Endodermal cell (in vitro differentiated cells): ENCODE results near the gene TSPAN9. TPM values are rescaled to one million over a fixed set of nuclear protein-coding genes. Genes with fewer than 3 reads are reported as not detected.

Experiments used
- DNase-seq: peaks from one replicate; pipeline ENCODE4 v3.0.0-alpha.2; 2017
- H3K27ac ChIP-seq: 2 replicates; pipeline ENCODE4 v1.5.1; 2013; ENCODE audit warnings: mild to moderate bottlenecking, low read depth, low read length, moderate library complexity
- H3K27me3 ChIP-seq: 2 replicates; pipeline ENCODE4 v1.6.1; 2013; ENCODE audit warnings: mild to moderate bottlenecking, low read length, moderate library complexity; ENCODE audit not compliant: insufficient read depth, control insufficient read depth, poor library complexity, severe bottlenecking
- H3K36me3 ChIP-seq: 2 replicates; pipeline ENCODE4 v1.7.0; 2013; ENCODE audit warnings: mild to moderate bottlenecking, low read length, moderate library complexity; ENCODE audit not compliant: control insufficient read depth, insufficient read depth
- H3K4me1 ChIP-seq: one replicate; pipeline ENCODE4 v1.7.0; 2013; ENCODE audit warnings: low read length; ENCODE audit not compliant: control insufficient read depth, insufficient read depth
- H3K4me3 ChIP-seq: 2 replicates; pipeline ENCODE4 v1.5.1; 2013; ENCODE audit warnings: mild to moderate bottlenecking, low read length, moderate library complexity
- H3K9ac ChIP-seq: 2 replicates; pipeline ENCODE4 v1.6.1; 2013; ENCODE audit warnings: mild to moderate bottlenecking, low read length, moderate library complexity; ENCODE audit not compliant: poor library complexity, severe bottlenecking; ENCODE audit errors: extremely low read depth
- H3K9me3 ChIP-seq: 2 replicates; pipeline ENCODE4 v1.6.1; 2013; ENCODE audit warnings: mild to moderate bottlenecking, low read length, moderate library complexity; ENCODE audit not compliant: control insufficient read depth
- H3K27ac Mint-ChIP-seq: 2 replicates; pipeline ENCODE4 v1.8.0; 2020; ENCODE audit warnings: mixed read lengths
- H3K27me3 Mint-ChIP-seq: 2 replicates; pipeline ENCODE4 v1.8.0; 2021; ENCODE audit warnings: mild to moderate bottlenecking, mixed read lengths; ENCODE audit not compliant: insufficient read depth
- H3K36me3 Mint-ChIP-seq: 2 replicates; pipeline ENCODE4 v1.8.0; 2020; ENCODE audit warnings: low read depth, mixed read lengths
- H3K4me1 Mint-ChIP-seq: 2 replicates; pipeline ENCODE4 v1.8.0; 2020; ENCODE audit warnings: mixed read lengths
- H3K4me3 Mint-ChIP-seq: 2 replicates; pipeline ENCODE4 v1.8.0; 2020; ENCODE audit warnings: mild to moderate bottlenecking, moderate library complexity, mixed read lengths
- H3K9me3 Mint-ChIP-seq: 2 replicates; pipeline ENCODE4 v1.8.0; 2020; ENCODE audit warnings: mild to moderate bottlenecking, mixed read lengths
- WGBS, 2 experiments: methylation state at CpG; one replicate each; pipeline versions ENCODE4 v1.1.5 to v1.1.7; 2013; ENCODE audit warnings: missing lambda C conversion rate in 2 of 2, mixed read lengths in 1 of 2; ENCODE audit not compliant: insufficient coverage in 1 of 2, insufficient read length in 1 of 2; 5-methylcytosine and 5-hydroxymethylcytosine counted together
- total RNA-seq, 2 donors: library from RNA; stranded (reverse); fragmentation: NEBNext Ultra II Directional in 1 of 2; extraction: Animal tissue kit (Norgen Biotek cat#: 25700) in 1 of 2; gene quantifications; 2 replicates in 1 of 2; 3 replicates in 1 of 2; pipeline ENCODE4 v1.2.1, GENCODE V29; 2021
- TF ChIP-seq, protein P1 (sequence below): fragments of 200-600 bp; sonication (generic); conservative IDR thresholded peaks from 2 replicates; pipeline ENCODE4 v1.5.0; 2021; ENCODE audit warnings: antibody characterized with exemption, mild to moderate bottlenecking

TSPAN9 gene
- total RNA-seq, 2 donors from 2014 or later: 31.9 to 80.8 TPM

DNA sequence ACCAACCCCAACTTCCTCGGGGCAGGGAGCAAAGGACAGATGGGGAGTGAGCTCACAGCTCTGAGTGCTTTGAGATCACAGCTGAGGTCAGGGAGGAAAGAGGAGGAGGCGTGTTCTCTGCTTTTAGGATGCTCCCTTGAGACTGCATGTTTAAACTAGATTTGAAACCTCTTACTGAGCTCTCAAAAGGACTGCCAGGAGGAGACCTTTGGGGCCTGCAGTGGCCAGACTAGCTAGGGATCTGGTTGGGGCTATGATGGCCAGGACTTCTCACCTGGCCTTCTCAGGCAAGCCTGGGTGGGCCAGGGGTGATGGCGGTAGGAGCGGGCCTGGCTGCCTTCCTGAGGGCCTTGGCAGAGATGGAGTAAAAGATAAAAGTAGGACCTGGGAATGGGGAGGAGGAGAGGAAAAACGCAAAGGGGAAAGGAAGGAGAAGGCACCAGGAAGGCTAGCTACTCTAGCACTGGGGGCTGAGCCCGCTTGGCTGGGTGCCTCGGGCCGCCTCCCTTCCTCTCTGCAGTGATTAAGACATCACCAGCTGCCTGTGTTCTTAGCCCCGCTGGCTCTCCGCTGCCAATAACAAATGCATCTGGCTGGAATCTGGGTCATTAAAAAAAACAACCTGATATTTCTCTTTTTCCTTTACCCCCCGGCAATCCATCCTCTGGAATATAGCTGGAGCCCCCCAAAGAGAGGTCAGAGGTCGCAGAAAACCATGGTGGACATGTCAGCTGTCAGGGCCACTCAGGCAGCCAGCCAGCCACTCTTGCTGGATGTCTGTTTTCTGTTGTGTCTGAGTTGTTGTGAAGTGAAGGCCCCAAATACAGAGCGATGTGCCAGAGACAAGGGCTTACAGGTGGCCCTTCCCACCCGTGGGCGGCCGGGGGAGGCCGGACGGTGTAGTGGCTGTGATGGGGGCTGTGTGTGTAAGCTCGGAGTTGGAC, 141.3 kb downstream of the TSPAN9 start:
- no peak overlapping the region for H3K4me3 ChIP-seq
- H3K9ac ChIP-seq: no peak overlapping the region
- no peaks in the 10 kb centered on the region for H3K9me3 Mint-ChIP-seq
- TF ChIP-seq, protein P1, sequence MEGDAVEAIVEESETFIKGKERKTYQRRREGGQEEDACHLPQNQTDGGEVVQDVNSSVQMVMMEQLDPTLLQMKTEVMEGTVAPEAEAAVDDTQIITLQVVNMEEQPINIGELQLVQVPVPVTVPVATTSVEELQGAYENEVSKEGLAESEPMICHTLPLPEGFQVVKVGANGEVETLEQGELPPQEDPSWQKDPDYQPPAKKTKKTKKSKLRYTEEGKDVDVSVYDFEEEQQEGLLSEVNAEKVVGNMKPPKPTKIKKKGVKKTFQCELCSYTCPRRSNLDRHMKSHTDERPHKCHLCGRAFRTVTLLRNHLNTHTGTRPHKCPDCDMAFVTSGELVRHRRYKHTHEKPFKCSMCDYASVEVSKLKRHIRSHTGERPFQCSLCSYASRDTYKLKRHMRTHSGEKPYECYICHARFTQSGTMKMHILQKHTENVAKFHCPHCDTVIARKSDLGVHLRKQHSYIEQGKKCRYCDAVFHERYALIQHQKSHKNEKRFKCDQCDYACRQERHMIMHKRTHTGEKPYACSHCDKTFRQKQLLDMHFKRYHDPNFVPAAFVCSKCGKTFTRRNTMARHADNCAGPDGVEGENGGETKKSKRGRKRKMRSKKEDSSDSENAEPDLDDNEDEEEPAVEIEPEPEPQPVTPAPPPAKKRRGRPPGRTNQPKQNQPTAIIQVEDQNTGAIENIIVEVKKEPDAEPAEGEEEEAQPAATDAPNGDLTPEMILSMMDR: peak; percentile 11
- DNase-seq: no peak
- H3K4me1 ChIP-seq: peaks cover 8% of the 10 kb centered on the region
- H3K27ac Mint-ChIP-seq: peak overlapping the region; percentile 61
- WGBS, 2 experiments: 87% methylated on average over 10 to 19 of the region's 19 CpGs
- no peaks in the 10 kb centered on the region for H3K9me3 ChIP-seq
- H3K27me3 ChIP-seq: no peaks in the 10 kb centered on the region
- no peak overlapping the region for H3K4me3 Mint-ChIP-seq
- no peaks in the 10 kb centered on the region for H3K36me3 Mint-ChIP-seq
- peaks cover 29% of the 10 kb centered on the region for H3K4me1 Mint-ChIP-seq
- H3K27me3 Mint-ChIP-seq: no peaks in the 10 kb centered on the region
- peak overlapping the region; percentile 44 for H3K27ac ChIP-seq
- H3K36me3 ChIP-seq: no peaks in the 10 kb centered on the region

DNA sequence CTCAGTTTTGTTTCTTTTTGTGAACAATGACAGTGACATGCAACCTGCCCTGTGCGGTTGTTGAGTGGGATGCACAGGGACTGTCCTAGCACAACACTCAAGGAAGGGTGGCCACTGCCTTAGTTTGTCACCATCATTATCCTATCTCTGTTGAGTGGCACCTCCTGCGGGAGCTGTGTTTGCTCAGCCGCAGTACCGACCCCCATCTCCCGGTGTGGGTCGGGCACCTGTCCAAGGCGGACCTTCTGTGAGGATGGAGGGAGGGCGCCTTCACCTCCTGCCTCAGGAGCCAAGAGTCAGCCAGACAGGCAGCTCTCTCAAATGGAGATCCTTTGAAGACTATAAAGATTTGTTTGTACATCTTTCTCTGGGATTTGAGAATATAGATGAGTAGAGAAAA, 142.1 kb downstream of the TSPAN9 start:
- WGBS, 2 experiments: 88 to 90% methylated on average over 8 of the region's 8 CpGs
- no peaks in the 10 kb centered on the region for H3K9me3 Mint-ChIP-seq
- Histone ChIP-seq H3K27ac (peak overlapping the region; percentile 44), H3K4me1 (peaks cover 4% of the 10 kb centered on the region), H3K36me3 (no peaks in the 10 kb centered on the region), H3K4me3 (no peak overlapping the region), H3K9me3 (no peaks in the 10 kb centered on the region), H3K9ac (no peak overlapping the region), H3K27me3 (no peaks in the 10 kb centered on the region)
- no peak overlapping the region for H3K4me3 Mint-ChIP-seq
- H3K27me3 Mint-ChIP-seq: no peaks in the 10 kb centered on the region
- H3K27ac Mint-ChIP-seq: no peak overlapping the region
- H3K4me1 Mint-ChIP-seq: peaks cover 22% of the 10 kb centered on the region
- TF ChIP-seq, protein P1: no peak
- no peaks in the 10 kb centered on the region for H3K36me3 Mint-ChIP-seq
- DNase-seq: no peak

DNA sequence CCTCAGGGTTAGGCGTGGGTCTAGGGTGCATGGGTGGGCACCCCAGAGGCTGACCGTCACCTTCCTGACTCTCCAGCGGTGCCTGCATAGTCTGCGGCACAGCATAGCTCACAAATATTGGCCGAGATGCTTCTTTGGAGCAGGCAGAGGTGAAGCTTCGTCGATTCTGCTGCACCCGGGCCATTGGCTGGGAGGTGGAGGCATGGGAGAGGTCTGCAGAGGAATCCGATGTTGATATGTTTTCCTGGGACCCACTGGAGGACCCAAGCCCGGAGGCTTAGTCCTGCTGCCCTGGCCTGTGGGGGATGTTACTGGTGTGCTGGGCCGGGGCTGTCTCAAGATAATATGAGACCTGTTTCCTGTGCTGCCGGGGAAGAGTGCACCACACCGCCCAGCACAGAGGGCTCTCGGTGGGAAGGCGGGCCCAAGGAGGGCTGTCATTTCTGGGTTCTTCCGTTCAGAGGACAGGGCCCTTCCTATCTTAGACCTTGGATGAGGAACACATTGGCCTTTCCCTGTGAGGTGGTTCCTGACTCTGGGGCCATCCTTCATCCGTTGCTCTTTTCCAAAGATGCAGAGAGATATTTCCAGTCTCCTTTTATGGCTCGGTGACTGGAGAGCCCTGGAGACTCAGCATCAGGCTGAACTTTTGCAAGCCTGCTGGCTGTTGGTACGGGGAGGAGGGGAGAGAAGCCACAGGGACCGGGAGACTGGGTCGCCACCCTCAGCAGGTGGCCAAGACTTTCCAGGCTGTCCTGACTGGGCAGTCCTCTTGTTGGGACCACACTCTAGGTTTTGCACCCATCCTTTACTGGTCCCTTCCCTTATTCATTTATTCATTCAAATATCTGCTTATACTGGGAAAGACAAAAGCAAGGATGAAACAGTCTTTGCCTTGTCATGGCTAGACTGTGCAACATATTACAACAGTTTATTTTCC, 143.5 kb downstream of the TSPAN9 start:
- no peak overlapping the region for H3K4me3 ChIP-seq
- no peaks in the 10 kb centered on the region for H3K36me3 Mint-ChIP-seq
- H3K9me3 Mint-ChIP-seq: no peaks in the 10 kb centered on the region
- 94 to 95% methylated on average over 18 to 21 of the region's 21 CpGs for WGBS, 2 experiments
- H3K27me3 Mint-ChIP-seq: no peaks in the 10 kb centered on the region
- H3K4me1 Mint-ChIP-seq: peaks cover 18% of the 10 kb centered on the region
- H3K4me3 Mint-ChIP-seq: no peak overlapping the region
- no peaks in the 10 kb centered on the region for H3K9me3 ChIP-seq
- H3K9ac ChIP-seq: no peak overlapping the region
- H3K4me1 ChIP-seq: peaks cover 3% of the 10 kb centered on the region
- TF ChIP-seq, protein P1: no peak
- H3K27me3 ChIP-seq: no peaks in the 10 kb centered on the region
- H3K27ac Mint-ChIP-seq: peak overlapping the region; percentile 45
- DNase-seq: no peak
- no peaks in the 10 kb centered on the region for H3K36me3 ChIP-seq
- H3K27ac ChIP-seq: no peak overlapping the region
